ENCODE measurements around the gene BACE1.
"Not testable (repeated sequence)": the region's sequence is repeated elsewhere in the genome, so short reads cannot be mapped to it uniquely, and the experiment has no call there.

BACE1 gene

DNA sequence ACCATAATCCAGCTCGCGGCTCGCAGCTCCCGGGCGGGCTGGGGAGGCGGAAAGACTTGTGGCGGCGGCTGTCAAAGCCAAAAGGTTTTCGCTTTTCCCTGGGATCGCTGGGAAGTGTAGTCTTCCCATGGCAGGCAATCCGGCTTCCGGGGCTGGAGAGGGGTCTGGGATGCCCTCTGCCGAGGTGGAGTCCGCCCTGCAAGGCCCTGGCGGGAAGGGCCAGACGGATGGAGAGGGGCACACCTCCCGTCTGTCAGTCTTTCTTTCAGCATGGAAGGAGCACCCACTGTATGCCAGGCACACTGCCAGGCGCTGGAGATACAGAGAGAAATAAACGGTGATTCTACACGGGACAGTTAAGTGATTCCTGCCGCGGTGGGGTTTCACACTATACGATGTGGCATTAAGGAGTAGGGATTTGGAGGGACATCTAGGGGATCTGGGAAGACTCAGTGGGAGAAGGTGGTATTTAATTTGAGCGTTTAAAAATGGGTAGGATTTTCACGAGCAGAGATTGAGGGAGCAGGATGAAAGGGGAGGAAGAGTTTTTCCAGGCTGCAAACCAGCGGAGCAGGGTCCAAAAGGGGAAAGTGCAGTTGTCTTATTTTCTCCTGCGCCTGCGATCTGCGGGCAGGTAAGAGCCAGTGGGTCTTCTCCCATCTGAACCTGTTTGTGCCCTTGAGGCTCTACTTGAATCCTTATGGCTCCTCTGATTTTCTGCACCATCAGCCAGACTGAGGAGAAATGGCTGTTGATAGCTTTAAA, at the start of gene BACE1:
TSS of gene BACE1 (minus strand) at position 60 of the 765 bp plus-strand sequence. CDS start 461 bp downstream, outside the sequence.
- no peak for DNase-seq

GRCh38 chr11:117361432-117361831, 45.4 kb upstream of the BACE1 start:
- DNase-seq, result no peak

- no peak for DNase-seq
Observed at GRCh38 chr11:117356126-117356890, 40.3 kb upstream of the BACE1 start.

DNA sequence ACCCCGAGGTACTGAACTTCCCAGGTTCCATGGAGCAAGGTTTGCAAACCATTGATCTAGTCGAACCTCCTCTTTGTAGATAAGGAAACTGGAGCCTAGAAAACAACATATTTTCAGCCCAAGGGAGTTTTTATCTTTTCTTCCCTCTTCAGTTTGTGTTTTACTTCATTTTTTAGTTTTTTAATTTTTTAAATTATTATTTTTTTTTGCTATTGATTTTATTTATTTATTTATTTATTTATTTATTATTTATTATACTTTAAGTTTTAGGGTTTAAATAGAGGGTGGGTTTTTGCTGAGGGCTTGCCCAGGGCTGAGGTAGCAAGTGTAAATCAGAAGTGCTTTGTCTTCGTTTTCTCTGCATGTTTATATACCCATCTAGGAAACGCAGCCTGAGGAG, 38.5 kb upstream of the BACE1 start:
- no peak for DNase-seq

DNA sequence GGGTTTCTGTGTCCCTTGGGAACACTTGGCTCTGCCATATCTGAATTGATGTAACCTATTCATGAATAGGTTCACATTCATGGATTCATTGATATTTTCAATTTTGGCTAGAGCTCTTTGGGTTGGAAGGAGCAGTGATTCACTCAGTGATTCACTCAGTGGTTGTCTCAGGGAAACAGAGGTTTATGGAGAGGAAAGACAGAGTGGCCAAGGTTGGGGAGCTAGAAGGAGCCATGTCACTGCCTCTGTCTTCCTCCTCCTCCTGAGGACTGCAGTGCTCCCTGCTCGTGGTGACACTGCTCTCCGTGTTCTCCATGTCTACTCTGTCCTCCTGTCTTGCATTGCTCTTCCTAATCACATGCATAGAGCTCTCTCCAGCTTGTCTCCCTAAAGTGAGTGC, 29.0 kb upstream of the BACE1 start:
- DNase-seq, result no peak

DNA sequence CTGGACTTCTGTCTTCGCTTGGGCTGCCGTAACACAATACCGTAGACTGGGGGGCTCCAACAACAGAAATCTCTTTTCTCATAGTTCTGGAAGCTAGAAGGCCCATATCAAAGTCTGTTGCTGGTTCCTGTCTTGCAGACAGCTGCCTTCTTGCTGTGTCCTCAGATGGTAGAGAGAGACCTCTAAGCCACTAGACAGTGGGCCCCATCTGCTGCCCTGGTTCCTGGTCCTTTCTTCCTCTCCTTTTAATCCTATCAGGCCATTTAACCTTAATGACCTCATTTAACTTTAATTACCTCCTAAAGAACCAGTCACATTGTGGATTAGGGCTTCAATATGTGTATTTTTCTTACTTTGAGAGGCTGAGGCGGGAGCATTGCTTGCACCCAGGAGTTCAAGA, 21.0 kb upstream of the BACE1 start:
- no peak for DNase-seq

DNA sequence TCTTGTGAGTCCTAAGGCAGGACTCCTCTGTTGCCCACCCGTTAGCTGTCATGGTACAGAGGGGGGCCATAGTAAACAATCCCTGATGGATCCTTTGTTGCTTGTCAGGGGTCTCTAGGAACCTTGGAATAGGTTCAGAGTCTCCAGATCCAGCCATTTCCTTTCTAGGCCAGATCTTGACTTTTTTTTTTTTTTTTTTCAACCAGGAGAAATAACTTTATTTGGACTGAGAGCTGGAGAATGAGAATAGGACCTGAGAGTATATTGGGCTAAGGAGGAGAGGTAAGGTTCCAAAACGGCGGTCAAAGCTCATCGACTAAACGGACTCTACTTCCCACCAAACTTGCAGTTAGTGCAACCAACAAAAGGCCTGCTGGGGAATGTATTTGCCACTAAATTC, 19.3 kb upstream of the BACE1 start:
- DNase-seq, result no peak

- no peak for DNase-seq
Observed at GRCh38 chr11:117334896-117335295, 18.8 kb upstream of the BACE1 start.

- no peak for DNase-seq
Observed at GRCh38 chr11:117333917-117334316, 17.9 kb upstream of the BACE1 start.

GRCh38 chr11:117332843-117333242, 16.8 kb upstream of the BACE1 start:
- no peak for DNase-seq

DNA sequence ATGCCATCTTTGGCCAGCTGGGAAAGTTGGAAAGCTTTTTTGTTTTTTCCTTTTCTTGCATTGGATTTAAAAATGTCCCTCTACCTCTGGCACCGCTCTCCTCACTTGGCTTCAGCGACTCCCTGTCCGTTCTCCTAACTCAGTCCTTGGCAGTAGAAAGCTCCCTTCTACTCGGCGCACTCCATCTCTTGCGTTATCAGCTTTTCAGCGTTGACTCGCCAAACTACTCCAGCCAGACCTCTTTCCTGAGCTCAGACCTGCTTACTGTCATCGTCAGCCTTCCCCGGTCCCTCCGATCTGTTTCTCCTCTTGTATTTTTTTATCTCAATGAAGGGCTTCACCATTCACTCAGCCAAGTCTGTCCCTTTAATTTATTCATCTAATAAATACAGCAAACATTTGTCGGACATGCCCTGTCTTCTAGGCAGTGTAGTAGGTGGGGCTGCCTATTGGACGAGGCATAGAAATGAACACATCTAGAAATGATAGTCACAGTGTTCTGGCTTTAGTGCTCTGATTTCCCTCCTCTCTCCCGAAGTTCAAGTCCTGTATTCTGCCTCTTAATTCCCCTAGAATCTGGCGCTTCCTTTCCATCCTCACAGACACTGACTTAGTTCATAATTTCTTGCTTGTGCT, 12.4 kb upstream of the BACE1 start:
- peak in 1 of 2 donors; percentile 18 for DNase-seq

DNA sequence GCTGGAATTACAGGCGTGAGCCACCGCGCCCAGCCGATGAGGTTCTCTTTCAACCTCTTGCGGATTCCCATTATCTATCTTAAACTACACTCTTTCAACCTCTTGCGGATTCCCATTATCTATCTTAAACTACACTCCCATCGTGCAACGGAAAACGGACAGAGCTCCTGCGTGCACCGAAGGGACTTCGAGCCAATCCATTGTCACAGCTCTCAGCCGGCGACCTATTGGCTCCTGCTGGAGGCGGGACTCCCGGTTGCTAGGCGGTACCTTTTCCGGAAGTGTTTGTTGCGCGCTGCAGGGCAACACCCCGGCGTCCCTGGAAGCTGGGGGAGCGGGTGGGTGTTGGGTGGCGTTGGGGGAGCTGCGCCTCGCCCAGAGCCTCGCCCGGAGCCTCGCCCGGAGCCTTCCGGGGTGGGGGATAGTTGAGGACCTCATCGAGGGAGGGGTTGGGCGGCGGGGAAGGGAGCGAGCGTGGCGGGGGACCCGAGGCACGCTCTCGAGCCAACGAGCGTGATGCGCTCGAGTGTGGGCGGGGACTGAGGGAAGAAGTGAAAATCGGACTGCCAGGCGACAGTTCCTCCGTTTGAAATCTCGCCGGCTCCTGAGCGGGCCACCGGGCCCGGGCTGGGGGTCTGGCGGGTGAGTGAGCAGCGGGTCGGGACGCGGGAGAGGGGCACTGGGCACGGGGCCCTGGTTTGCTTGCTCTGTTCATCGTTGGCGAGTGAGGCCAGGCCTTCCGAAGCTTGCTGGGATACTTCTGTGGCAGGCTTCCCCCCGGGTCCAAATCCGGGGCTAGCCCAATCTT, 11.7 kb upstream of the BACE1 start, which contains the start of gene CEP164:
TSS of gene CEP164 (plus strand) at position 288 of the 808 bp plus-strand sequence. CDS start 10,733 bp downstream, outside the sequence.
- peak; percentile 95 to 96 for DNase-seq

DNA sequence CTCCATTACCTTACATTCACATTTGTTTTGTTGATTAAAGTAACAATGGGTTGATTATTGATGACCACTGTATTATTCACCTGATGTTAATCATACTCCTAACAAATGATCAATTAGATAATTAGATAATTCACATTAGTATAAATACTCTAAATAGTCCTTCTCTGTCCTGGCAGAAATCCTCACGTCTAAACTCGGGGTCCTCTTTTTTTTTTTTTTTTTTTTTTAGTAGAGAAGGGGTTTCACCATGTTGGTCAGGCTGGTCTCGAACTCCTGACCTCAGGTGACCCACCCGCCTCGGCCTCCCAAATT, 11.2 kb upstream of the BACE1 start:
- not testable (repeated sequence) for DNase-seq

DNA sequence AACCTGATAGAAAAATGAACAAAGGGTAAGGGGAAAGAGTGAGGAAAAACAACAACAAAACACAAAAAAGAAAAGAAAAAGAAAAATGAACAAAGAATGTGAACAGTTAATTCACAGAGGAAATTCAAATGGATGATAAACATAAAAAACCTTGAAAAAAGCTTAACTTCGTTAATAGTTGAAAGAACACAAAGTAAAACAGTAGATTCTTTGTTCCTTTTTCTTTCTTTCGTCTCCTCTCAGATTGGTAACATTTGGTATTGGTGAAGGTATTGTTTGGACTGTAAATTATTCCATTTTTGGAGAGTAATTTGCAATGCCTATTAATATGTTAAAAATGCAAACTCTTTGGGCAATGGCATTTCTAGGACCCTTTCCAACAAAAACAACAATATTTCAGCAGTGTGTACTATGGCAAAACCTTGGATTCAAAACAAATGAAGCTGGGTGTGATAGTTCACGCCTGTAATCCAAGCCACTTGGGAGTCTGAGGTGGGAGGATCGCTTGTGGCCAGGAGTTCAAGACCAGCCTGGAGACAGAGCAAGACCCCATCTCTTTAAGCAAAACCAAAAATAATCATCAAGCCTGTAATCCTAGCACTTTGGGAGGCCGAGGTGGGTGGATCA, 3.3 kb upstream of the BACE1 start:
- DNase-seq, result no peak

GRCh38 chr11:117318738-117319137, 2.7 kb upstream of the BACE1 start:
- no peak for DNase-seq

DNA sequence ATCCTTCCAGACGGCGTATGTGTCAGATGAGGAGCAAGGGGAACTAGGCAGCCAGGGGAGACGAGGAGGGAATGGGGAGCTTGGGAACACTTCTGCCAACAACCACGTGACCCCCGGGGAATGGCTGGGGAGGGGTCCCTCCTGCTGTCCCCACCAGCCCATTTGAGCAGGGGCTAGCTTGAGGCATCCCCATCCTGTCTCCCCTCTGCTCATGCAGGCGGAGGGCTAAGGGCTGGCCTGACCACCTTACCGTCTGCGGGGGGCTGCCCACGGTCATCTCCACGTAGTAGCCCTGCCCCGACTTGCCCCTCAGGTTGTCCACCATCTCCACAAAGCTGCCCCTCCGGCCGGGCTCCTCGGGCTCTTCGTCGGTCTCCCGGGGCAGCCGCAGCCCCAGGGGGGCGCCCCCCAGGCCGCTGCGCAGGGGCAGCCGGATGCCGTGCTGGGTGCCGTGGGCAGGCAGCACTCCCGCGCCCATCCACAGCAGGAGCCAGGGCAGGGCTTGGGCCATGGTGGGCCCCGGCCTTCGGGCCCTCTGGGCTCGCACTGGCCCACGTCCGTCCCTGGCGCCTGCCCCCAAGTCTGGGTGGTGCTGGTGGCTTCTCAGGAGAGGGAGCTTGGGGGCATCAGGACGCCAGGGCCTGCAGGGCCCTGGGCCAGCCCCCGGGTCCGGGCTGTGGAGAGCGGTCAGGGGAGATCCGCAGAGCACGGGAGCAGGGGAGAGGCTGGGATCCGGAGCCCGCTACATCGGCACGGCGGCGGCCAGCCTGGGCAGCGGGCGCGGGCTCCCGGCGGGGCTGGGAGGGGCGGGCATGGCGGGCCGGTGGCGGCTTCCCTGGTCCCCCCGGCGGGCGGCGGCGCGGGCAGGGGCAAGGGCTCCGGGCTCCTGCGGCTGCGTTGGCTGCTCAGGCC, 515 bp downstream of the BACE1 start:
- peak in 1 of 2 donors; percentile 18 for DNase-seq

- DNase-seq, result no peak
Observed at GRCh38 chr11:117314840-117315239, 1.2 kb downstream of the BACE1 start.

DNA sequence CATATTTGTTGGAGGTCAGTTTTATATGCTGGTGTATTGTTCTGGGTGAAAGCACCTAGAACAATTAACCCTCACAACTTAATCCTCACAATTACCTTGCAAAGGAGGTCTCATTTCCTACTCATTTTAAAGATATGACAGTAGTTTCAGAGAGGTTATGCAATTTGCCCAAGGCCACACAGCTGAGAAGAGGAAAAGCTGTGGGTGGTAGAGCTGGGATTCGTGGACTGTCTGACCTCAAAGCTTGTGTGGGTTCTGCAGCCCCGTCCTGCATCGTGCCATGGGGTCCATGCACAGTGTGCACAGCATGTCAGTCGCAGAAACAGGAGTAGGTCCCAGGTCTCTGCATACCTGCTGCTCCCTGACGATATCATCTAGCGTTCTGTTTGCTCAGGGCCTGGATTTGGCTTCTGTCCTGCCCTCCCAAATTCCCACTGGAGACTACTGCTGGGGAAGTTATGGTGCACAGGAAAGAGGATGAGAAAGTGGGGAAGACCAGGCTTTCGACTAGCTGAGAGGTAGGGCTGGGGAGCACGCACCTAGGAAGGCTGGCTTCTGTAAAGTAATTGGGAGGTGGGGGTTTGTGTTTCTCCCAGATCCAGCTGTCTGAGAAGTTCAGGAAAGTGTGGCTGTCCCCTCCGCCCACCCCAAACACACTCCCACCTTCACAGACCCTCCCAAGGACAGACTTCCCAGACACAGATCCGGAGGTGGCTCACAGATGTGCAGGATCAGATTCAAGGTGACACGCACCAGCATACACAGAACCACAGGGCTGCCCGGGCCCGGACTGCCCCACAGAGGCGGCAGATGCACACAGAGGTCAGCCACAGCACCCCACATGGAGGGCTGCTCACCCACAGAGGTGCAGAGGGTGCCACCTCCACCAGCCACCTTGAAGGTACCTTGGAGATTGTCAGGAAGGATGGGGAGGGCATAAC, 2.0 kb downstream of the BACE1 start:
- DNase-seq, result no peak

GRCh38 chr11:117313091-117313490, 3.0 kb downstream of the BACE1 start:
- no peak for DNase-seq

GRCh38 chr11:117309310-117309709, 6.7 kb downstream of the BACE1 start:
- no peak for DNase-seq
